ENCODE data around the gene NBEAL2.

DNA sequence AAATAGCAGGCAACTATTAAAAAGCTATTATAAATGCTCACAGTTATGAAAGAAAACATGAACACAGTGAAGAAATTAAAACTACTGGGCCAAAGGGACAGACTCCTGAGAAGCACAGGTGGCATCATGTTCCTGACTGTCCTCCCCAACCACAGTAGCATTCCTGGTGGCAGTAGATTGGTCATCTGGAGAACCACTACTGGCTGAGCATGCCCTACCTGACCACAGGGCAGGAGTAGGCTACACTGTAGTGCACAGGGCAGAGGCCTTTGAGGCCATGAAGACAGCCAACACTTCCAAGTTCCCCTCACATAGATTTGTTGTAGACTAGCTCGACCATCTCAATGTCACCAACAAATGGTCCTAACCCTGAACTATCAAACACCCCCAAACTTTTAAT is 49.2 kb downstream of the NBEAL2 start:
- TF ChIP-seq, protein P1, sequence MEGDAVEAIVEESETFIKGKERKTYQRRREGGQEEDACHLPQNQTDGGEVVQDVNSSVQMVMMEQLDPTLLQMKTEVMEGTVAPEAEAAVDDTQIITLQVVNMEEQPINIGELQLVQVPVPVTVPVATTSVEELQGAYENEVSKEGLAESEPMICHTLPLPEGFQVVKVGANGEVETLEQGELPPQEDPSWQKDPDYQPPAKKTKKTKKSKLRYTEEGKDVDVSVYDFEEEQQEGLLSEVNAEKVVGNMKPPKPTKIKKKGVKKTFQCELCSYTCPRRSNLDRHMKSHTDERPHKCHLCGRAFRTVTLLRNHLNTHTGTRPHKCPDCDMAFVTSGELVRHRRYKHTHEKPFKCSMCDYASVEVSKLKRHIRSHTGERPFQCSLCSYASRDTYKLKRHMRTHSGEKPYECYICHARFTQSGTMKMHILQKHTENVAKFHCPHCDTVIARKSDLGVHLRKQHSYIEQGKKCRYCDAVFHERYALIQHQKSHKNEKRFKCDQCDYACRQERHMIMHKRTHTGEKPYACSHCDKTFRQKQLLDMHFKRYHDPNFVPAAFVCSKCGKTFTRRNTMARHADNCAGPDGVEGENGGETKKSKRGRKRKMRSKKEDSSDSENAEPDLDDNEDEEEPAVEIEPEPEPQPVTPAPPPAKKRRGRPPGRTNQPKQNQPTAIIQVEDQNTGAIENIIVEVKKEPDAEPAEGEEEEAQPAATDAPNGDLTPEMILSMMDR (conservative IDR thresholded peaks at IDR 0.05 in 1 of 2, IDR thresholded peaks at IDR 0.05 in 1 of 2; ENCODE audit: low read depth in 1 of 2, low read length in 2 of 2), result no peak
- no peak for TF ChIP-seq EZH2 (IDR thresholded peaks at IDR 0.05; ENCODE audit: low read length, missing control alignments)

Data from fibroblast of lung (primary cell).